ENCODE data around the gene DNAH10. TPM values are rescaled to one million over a fixed set of nuclear protein-coding genes. Genes with fewer than 3 reads are reported as not detected.

The DNAH10 gene
- total RNA-seq, 1 experiment from 2014 or later = not detected

DNA sequence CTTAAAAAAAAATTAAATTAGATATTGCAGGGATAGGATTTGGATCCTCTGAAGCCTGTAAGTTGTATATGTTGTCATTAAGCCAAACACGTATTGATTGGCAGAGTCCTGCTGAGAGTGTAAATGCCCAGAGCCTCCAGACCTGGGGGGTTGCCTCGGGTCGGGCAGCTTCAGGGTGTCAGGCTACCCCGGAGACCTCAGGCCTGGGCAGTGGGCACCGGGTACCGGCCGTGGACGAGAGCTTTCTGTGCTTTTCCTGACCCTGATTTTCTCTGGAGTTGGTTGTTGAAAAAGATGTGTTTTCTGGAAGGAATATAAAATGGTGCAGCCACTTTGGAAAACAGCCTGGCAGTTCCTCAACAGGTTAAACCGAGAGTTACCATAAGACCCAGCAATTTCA is 96.1 kb downstream of the DNAH10 start:
- Histone ChIP-seq H3F3A (ENCODE audit: insufficient read depth, low read depth) (no peaks in the 10 kb centered on the region), H3K27me3 (ENCODE audit: insufficient read depth, low read depth) (peaks cover 77% of the 10 kb centered on the region), H2AFZ (no peak overlapping the region), H3K4me2 (no peak overlapping the region), H3K36me3 (ENCODE audit: low read depth) (no peaks in the 10 kb centered on the region), H3K27ac (no peak overlapping the region), H3K4me3 (no peak overlapping the region), H3K79me2 (ENCODE audit: low read depth) (no peaks in the 10 kb centered on the region), H3K9me2 (ENCODE audit: insufficient read depth) (no peaks in the 10 kb centered on the region), H4K20me1 (ENCODE audit: insufficient read depth) (no peaks in the 10 kb centered on the region), H3K9me3 (ENCODE audit: insufficient read depth, low read depth) (no peaks in the 10 kb centered on the region), H3K4me1 (replicated peaks; ENCODE audit: insufficient read depth) (no peaks in the 10 kb centered on the region)
- intact Hi-C loops (cut with micrococcal nuclease; ENCODE audit: unreplicated experiment) = no loop called here
- no TSS peak for BruUV-seq (replicated peaks)
- ChIA-PET POLR2A (ENCODE audit: unreplicated experiment) (no interaction called here), CTCF (no interaction called here)
- TF ChIP-seq, protein P1, sequence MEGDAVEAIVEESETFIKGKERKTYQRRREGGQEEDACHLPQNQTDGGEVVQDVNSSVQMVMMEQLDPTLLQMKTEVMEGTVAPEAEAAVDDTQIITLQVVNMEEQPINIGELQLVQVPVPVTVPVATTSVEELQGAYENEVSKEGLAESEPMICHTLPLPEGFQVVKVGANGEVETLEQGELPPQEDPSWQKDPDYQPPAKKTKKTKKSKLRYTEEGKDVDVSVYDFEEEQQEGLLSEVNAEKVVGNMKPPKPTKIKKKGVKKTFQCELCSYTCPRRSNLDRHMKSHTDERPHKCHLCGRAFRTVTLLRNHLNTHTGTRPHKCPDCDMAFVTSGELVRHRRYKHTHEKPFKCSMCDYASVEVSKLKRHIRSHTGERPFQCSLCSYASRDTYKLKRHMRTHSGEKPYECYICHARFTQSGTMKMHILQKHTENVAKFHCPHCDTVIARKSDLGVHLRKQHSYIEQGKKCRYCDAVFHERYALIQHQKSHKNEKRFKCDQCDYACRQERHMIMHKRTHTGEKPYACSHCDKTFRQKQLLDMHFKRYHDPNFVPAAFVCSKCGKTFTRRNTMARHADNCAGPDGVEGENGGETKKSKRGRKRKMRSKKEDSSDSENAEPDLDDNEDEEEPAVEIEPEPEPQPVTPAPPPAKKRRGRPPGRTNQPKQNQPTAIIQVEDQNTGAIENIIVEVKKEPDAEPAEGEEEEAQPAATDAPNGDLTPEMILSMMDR (conservative IDR thresholded peaks at IDR 0.05) = no peak
- no peak for TF ChIP-seq EZH2 (IDR thresholded peaks at IDR 0.05; ENCODE audit: low read depth)
- no peak for DNase-seq

DNA sequence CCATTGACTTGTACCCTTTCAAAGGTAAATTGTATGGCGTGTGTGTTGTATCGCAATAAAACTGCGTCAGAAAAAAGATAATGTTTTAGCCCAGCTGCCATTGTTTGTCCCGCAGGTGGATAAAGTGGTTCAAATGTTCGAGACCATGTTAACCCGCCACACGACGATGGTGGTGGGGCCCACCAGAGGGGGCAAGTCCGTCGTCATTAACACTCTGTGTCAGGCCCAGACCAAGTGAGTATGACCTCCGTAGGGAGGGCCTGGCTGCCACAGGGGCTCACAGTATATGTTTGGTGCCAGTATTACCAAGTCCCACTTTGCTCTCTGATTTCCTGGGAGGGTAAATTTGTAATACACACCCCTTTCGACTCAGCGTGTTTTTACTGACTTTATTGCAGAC is 96.9 kb downstream of the DNAH10 start:
- Histone ChIP-seq H2AFZ (no peak overlapping the region), H3K4me3 (no peak overlapping the region), H3K4me1 (replicated peaks; ENCODE audit: insufficient read depth) (no peaks in the 10 kb centered on the region), H3K79me2 (ENCODE audit: low read depth) (no peaks in the 10 kb centered on the region), H3K4me2 (no peak overlapping the region), H3K36me3 (ENCODE audit: low read depth) (no peaks in the 10 kb centered on the region), H4K20me1 (ENCODE audit: insufficient read depth) (no peaks in the 10 kb centered on the region), H3K9me2 (ENCODE audit: insufficient read depth) (no peaks in the 10 kb centered on the region), H3K9me3 (ENCODE audit: insufficient read depth, low read depth) (no peaks in the 10 kb centered on the region), H3F3A (ENCODE audit: insufficient read depth, low read depth) (no peaks in the 10 kb centered on the region), H3K27me3 (ENCODE audit: insufficient read depth, low read depth) (peaks cover 79% of the 10 kb centered on the region), H3K27ac (no peak overlapping the region)
- BruUV-seq (replicated peaks) = no TSS peak
- POLR2A ChIA-PET (ENCODE audit: unreplicated experiment) = no interaction called here
- TF ChIP-seq, protein P1 (conservative IDR thresholded peaks at IDR 0.05) = no peak
- no peak for TF ChIP-seq EZH2 (IDR thresholded peaks at IDR 0.05; ENCODE audit: low read depth)
- CTCF ChIA-PET = no interaction called here
- DNase-seq = no peak
- intact Hi-C loops (cut with micrococcal nuclease; ENCODE audit: unreplicated experiment) = no loop called here

- H3K9me3 ChIP-seq (ENCODE audit: insufficient read depth, low read depth) = no peaks in the 10 kb centered on the region
- BruUV-seq (replicated peaks) = no TSS peak
These were observed 98.3 kb downstream of the DNAH10 start for GRCh38 chr12:123860377-123860776.

More at GRCh38 chr12:123860377-123860776, 98.3 kb downstream of the DNAH10 start:
- ChIA-PET CTCF (no interaction called here), POLR2A (ENCODE audit: unreplicated experiment) (no interaction called here)
- H3K4me3 ChIP-seq = no peak overlapping the region
- H2AFZ ChIP-seq = no peak overlapping the region
- no peaks in the 10 kb centered on the region for H3K79me2 ChIP-seq (ENCODE audit: low read depth)
- H3F3A ChIP-seq (ENCODE audit: insufficient read depth, low read depth) = no peaks in the 10 kb centered on the region
- no peaks in the 10 kb centered on the region for H3K36me3 ChIP-seq (ENCODE audit: low read depth)
- H3K4me2 ChIP-seq = no peak overlapping the region
- no peak for TF ChIP-seq EZH2 (IDR thresholded peaks at IDR 0.05; ENCODE audit: low read depth)
- TF ChIP-seq, protein P1 (conservative IDR thresholded peaks at IDR 0.05) = no peak
- peaks cover 79% of the 10 kb centered on the region for H3K27me3 ChIP-seq (ENCODE audit: insufficient read depth, low read depth)
- H3K9me2 ChIP-seq (ENCODE audit: insufficient read depth) = no peaks in the 10 kb centered on the region
- H3K27ac ChIP-seq = no peak overlapping the region
- DNase-seq = no peak
- no peaks in the 10 kb centered on the region for H3K4me1 ChIP-seq (replicated peaks; ENCODE audit: insufficient read depth)
- intact Hi-C loops (cut with micrococcal nuclease; ENCODE audit: unreplicated experiment) = no loop called here
- no peaks in the 10 kb centered on the region for H4K20me1 ChIP-seq (ENCODE audit: insufficient read depth)
